AG08395 (cell line): Measurements from ENCODE around the gene CFC1.
"Not testable (repeated sequence)": the region's sequence is repeated elsewhere in the genome, so short reads cannot be mapped to it uniquely, and the experiment has no call there.

Experiments used
- DNase-seq: peaks from one replicate; pipeline ENCODE4 v3.0.0; 2012; ENCODE audit warnings: mixed read lengths, low spot score

Gene CFC1

GRCh38 chr2:130599393-130599792 lies at the start of gene CFC1:
Gene CFC1, minus strand, starts transcription at chr2:130599575. Its CDS starts 288 bp downstream, at chr2:130599287.
- DNase-seq: not testable (repeated sequence)

- DNase-seq: not testable (repeated sequence)
Measured at GRCh38 chr2:130641688-130642087, 42.3 kb upstream of the CFC1 start.

GRCh38 chr2:130638973-130639372 lies 39.6 kb upstream of the CFC1 start:
- not testable (repeated sequence) for DNase-seq

DNA sequence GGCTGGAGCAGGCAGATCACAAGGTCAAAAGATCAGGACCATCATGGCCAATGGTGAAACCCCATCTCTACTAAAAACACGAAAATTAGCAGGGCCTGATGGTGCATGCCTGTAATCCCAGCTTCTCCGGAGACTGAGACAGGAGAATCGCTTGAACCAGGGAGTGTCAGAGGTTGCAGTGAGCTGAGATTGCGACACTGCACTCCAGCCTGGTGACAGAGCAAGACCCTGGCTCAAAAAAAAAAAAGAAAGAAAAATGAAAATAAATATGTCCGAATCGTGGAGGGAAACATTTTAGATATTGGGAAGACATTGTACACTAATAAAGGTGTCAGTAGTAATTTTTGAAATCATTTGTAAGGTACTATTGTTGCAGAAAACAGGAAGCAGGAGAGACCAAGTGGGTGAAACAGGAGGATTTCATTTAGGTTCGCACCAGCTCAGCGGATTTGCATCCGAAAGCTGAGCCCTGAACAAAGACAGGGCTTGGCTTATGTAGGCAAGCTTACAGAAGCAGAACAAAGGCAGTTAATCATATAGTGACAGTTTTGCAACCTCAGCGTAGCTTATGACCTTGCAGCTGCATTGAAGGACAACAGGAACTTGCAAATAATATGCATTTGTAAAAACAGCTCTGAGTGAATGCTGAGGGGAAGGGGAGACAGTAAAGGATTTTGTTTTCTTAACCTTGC lies 29.6 kb upstream of the CFC1 start:
- not testable (repeated sequence) for DNase-seq

GRCh38 chr2:130611140-130611539 lies 11.8 kb upstream of the CFC1 start, which contains the start of gene POTEJ:
Gene POTEJ, plus strand, starts transcription at chr2:130611440. Its CDS starts 93 bp downstream, at chr2:130611533.
- not testable (repeated sequence) for DNase-seq

DNA sequence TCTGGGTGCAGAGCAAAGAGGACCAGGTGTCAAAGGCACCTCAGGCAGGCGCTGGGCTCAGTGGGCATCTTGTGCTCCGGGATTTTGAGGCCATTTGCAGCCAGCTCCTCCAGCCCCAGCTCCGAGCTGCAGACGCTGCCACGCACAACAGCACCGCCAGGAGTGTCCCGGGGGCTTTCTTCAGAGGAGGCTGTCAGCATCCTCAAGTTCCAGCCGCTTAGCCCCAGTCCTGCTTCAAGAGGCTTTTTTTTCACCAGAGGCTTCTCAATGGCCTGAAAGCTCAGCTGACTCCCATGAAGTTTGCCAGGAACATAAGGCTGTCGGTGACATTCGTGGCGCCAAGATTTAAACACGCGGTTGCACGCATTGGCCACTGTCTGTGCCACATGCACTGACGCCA lies 11.1 kb upstream of the CFC1 start:
- DNase-seq: not testable (repeated sequence)

GRCh38 chr2:130609002-130609920 lies 9.9 kb upstream of the CFC1 start:
- DNase-seq: not testable (repeated sequence)

DNA sequence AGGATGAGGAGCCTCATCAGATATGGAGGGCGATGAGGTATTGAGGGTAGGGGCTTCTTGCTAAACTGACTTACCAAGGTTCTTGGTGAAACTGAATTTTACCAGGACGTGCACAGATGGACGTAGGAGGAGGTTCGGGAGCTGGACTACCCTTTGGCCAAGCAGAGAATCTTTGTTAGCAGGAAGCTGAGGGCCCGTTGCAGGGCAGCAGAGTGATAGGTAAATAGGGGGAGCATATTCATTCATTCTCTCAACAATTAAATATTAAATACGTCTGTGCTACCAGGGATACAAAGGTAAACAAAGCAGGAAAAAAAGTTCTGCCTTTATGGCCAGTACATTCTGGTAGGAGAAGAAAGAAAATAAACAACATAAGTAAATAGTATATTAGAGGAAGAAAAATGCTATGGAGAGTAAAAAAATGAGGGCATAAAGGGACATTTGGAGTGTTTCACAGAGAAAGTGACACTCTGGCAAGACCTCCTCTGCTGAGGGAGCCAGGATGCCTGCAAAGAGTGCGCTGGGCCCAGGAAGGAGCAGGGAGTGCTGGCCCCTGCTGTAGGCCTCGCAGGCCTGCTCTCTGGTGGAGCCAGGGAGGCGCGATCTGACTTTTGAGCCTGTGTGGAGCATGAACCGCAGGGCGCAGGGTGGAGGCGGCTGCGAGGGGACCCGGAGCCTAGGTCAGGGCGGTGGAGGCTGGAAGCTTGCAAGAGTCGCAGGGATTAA lies 9.1 kb upstream of the CFC1 start:
- DNase-seq: not testable (repeated sequence)

- not testable (repeated sequence) for DNase-seq
Measured at GRCh38 chr2:130601648-130602302, 2.4 kb upstream of the CFC1 start.

DNA sequence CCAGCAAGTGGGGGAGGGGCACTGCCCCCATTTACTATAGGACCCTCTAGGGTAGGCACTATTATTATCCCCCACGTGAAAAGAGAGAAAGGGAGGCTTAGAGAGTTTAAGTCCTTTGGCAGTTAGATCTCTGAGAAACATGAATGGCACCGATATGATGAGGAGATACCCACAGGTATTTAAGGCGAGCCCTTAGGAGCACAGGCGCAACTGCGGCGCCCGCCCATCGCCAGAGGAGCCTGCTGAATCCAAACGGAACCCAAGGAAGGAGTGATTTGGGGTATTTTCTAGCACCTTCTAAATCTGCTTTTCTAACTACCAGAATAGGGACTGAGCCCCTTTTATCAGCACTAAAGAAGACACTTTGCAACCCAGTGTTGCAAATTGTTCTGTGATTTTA lies 551 bp upstream of the CFC1 start:
- not testable (repeated sequence) for DNase-seq

DNA sequence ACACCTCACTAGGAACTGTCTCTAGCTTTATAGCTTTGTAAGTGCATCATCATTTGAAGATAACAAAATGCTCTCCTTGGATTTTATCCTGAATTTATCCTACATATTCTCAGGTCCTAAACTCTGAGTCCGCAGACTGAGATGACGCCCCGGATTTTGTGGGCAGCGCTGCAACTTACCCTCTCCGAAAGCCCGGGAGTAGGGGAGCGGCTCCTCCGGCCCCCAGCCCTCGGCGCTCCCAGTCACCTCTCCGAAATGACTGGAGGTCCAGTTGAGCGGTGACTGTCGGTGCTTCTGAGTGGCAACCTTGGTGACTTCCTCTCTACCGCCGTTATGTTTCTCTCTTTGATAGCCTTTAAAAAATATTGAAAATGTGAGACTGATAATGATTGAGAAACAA lies 912 bp downstream of the CFC1 start:
- DNase-seq: not testable (repeated sequence)

DNA sequence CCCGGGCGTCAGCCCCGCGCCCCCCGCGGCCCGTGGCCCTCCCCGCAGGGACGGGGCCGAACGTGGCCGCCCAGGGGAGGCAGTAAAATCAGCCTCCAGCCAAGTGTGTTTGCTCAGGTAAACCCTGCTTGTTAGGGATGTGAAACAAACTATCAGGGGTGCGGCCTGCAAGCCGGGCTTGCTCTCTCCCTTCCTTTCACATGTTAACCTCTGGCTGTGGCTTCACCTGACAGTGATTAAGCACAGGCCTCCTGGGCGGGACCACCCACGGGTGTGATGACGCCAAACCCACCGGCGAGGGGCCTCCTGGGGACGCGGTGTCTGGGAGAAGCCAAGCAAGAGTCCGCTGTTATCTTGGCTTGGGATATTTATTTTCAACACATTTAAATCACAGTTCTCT lies 1.4 kb downstream of the CFC1 start:
- not testable (repeated sequence) for DNase-seq

GRCh38 chr2:130596757-130597156 lies 2.6 kb downstream of the CFC1 start:
- DNase-seq: not testable (repeated sequence)

- DNase-seq: not testable (repeated sequence)
Measured at GRCh38 chr2:130594011-130594410, 5.4 kb downstream of the CFC1 start.

GRCh38 chr2:130592791-130593414 lies 6.5 kb downstream of the CFC1 start:
- not testable (repeated sequence) for DNase-seq

- DNase-seq: not testable (repeated sequence)
Measured at GRCh38 chr2:130590842-130591359, 8.5 kb downstream of the CFC1 start.

DNA sequence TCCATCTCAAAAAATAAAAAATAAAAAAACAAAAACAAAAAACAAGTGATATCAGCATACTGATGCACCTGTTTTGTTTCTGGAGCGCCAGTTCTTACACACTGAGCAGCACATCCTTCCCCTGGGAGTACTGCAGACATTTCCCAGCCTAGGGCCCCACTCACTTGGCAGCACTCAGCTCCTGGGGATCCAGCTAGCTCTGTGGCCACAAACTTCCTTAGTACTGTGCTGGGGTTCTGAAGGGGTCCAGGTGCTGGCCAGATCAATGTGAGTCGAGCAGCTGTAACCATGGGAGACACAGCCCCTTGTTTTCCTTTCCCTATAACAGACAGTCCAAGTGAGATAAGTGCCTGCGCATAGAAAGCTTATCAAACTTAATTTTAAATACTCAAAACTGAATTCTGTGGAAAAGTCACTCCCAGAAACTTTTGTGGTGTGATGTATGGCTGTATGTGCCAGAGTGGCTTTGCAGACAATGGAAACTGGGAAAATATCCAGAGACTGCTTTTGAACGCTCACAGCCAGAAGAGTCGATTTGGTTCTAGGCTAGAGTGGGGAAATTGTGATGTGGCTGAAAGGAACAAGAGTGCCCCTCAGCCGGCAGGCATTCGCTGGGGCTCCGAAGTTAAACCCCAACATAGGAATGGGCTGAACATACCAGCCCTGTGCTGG lies 9.1 kb downstream of the CFC1 start:
- not testable (repeated sequence) for DNase-seq

GRCh38 chr2:130588688-130589458 lies 10.5 kb downstream of the CFC1 start:
- not testable (repeated sequence) for DNase-seq

DNA sequence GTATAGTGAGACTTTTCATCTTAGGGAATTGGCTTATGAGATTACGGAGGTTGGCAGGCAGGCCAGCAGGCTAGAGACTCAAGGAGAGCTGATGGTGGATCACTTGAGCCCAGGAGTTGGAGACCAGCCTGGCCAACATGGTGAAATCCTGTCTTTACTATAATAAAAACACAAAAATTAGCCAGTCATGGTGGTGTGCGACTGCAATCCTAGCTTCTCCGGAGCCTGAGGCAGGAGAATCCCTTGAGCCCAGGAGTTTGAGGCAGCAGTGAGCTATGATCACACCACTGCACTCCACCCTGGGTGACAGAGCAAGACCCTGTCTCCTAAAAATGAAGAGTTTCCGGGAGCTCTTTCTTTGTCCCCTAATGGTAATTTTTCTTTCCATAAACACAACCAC lies 14.6 kb downstream of the CFC1 start:
- DNase-seq: not testable (repeated sequence)
